ENCODE results near the gene IRAK2. TPM values are rescaled to one million over a fixed set of nuclear protein-coding genes. Genes with fewer than 3 reads are reported as not detected.

IRAK2 gene
- polyA plus RNA-seq, 6 donors from 2014 or later = 8.2 to 12.6 (median 10.1) TPM

- Mint-ChIP-seq H3K4me3 (peak within 1 kb of the TSS; percentile 92 to 98 (median 96)), H3K9me3 (peaks cover 0 to 20% (median 8%) of the 10 kb centered on the region in 7 donors), H3K27me3 (no peaks in the 10 kb centered on the region), H3K27ac (peak within 1 kb of the TSS; percentile 95 to 99 (median 96)), H3K4me1 (peaks cover 31 to 50% (median 45%) of the 10 kb centered on the region in 3 donors), H3K36me3 (peaks cover 25% of the 10 kb centered on the region in 2 donors)
- ATAC-seq (ENCODE audit: low read depth in 2 of 2) = peak; percentile 93
- DNase-seq = peak; percentile 89
These were observed 83.7 kb downstream of the IRAK2 start, which contains the start of gene TATDN2 for GRCh38 chr3:10248184-10248983. TATDN2 (plus strand) TSS chr3:10248459; CDS start chr3:10249201, 742 bp downstream.

- peak overlapping the region; percentile 74 to 95 (median 90) for H3K27ac Mint-ChIP-seq
- H3K36me3 Mint-ChIP-seq = peaks cover 20% of the 10 kb centered on the region in 2 donors
- peak overlapping the region; percentile 92 to 98 (median 96) for H3K4me3 Mint-ChIP-seq
- no peaks in the 10 kb centered on the region for H3K27me3 Mint-ChIP-seq
- H3K4me1 Mint-ChIP-seq = peaks cover 35 to 56% (median 53%) of the 10 kb centered on the region in 3 donors
- DNase-seq (peak; percentile 23), ATAC-seq (ENCODE audit: low read depth in 2 of 2) (no peak)
- H3K9me3 Mint-ChIP-seq = peaks cover 0 to 20% (median 8%) of the 10 kb centered on the region in 7 donors
These were observed 84.4 kb downstream of the IRAK2 start for GRCh38 chr3:10248984-10249748.

GRCh38 chr3:10249833-10250232 lies 85.1 kb downstream of the IRAK2 start:
- H3K27ac Mint-ChIP-seq = peak overlapping the region in 3 of 6 donors; percentile 22 to 95 (median 91)
- peak overlapping the region; percentile 92 to 98 (median 96) for H3K4me3 Mint-ChIP-seq
- ATAC-seq (ENCODE audit: low read depth in 2 of 2) = no peak
- peaks cover 13% of the 10 kb centered on the region in 2 donors for H3K36me3 Mint-ChIP-seq
- H3K27me3 Mint-ChIP-seq = no peaks in the 10 kb centered on the region
- DNase-seq = no peak
- peaks cover 0 to 14% (median 8%) of the 10 kb centered on the region in 7 donors for H3K9me3 Mint-ChIP-seq
- H3K4me1 Mint-ChIP-seq = peaks cover 42 to 63% (median 60%) of the 10 kb centered on the region in 3 donors

GRCh38 chr3:10251006-10251405 lies 86.3 kb downstream of the IRAK2 start:
- peaks cover 7 to 8% of the 10 kb centered on the region in 2 donors for H3K36me3 Mint-ChIP-seq
- ATAC-seq (ENCODE audit: low read depth in 2 of 2) (no peak), DNase-seq (no peak)
- H3K4me3 Mint-ChIP-seq = peak overlapping the region in 5 of 8 donors; percentile 0 to 96 (median 95)
- H3K27ac Mint-ChIP-seq = peak overlapping the region in 3 of 6 donors; percentile 10 to 87 (median 16)
- H3K27me3 Mint-ChIP-seq = no peaks in the 10 kb centered on the region
- peaks cover 50 to 73% (median 66%) of the 10 kb centered on the region in 3 donors for H3K4me1 Mint-ChIP-seq
- peaks cover 0 to 5% (median 2%) of the 10 kb centered on the region in 7 donors for H3K9me3 Mint-ChIP-seq

- no peak overlapping the region for H3K4me3 Mint-ChIP-seq
- ATAC-seq (ENCODE audit: low read depth in 2 of 2) (no peak), DNase-seq (no peak)
- H3K27me3 Mint-ChIP-seq = no peaks in the 10 kb centered on the region
- peaks cover 49 to 75% (median 62%) of the 10 kb centered on the region in 3 donors for H3K4me1 Mint-ChIP-seq
- no peak overlapping the region for H3K27ac Mint-ChIP-seq
- no peaks in the 10 kb centered on the region for H3K9me3 Mint-ChIP-seq
- H3K36me3 Mint-ChIP-seq = peaks cover 7 to 16% of the 10 kb centered on the region in 2 donors
These were observed 89.0 kb downstream of the IRAK2 start for GRCh38 chr3:10253731-10254130.

GRCh38 chr3:10255835-10256234 lies 91.1 kb downstream of the IRAK2 start:
- H3K27ac Mint-ChIP-seq = peak overlapping the region in 2 of 6 donors; percentile 1 to 91
- no peak for DNase-seq
- H3K9me3 Mint-ChIP-seq = no peaks in the 10 kb centered on the region
- peaks cover 13 to 27% of the 10 kb centered on the region in 2 donors for H3K36me3 Mint-ChIP-seq
- peak overlapping the region in 2 of 8 donors; percentile 48 to 53 for H3K4me3 Mint-ChIP-seq
- no peaks in the 10 kb centered on the region for H3K27me3 Mint-ChIP-seq
- H3K4me1 Mint-ChIP-seq = peaks cover 39 to 65% (median 53%) of the 10 kb centered on the region in 3 donors
- ATAC-seq (ENCODE audit: low read depth in 2 of 2) = no peak

GRCh38 chr3:10259036-10259435 lies 94.3 kb downstream of the IRAK2 start:
- Mint-ChIP-seq H3K27me3 (no peaks in the 10 kb centered on the region), H3K9me3 (no peaks in the 10 kb centered on the region), H3K4me3 (no peak overlapping the region), H3K27ac (peak overlapping the region in 1 of 6 donors; percentile 19), H3K4me1 (peaks cover 48 to 67% (median 62%) of the 10 kb centered on the region in 3 donors), H3K36me3 (peaks cover 23 to 46% of the 10 kb centered on the region in 2 donors)
- DNase-seq (no peak), ATAC-seq (ENCODE audit: low read depth in 2 of 2) (no peak)

- H3K27me3 Mint-ChIP-seq = no peaks in the 10 kb centered on the region
- ATAC-seq (ENCODE audit: low read depth in 2 of 2) = no peak
- peaks cover 44 to 67% (median 58%) of the 10 kb centered on the region in 3 donors for H3K4me1 Mint-ChIP-seq
- DNase-seq = no peak
- H3K36me3 Mint-ChIP-seq = peaks cover 25 to 52% of the 10 kb centered on the region in 2 donors
- H3K9me3 Mint-ChIP-seq = no peaks in the 10 kb centered on the region
- H3K4me3 Mint-ChIP-seq = peak overlapping the region in 1 of 8 donors; percentile 38
- H3K27ac Mint-ChIP-seq = peak overlapping the region in 3 of 6 donors; percentile 20 to 86 (median 84)
These were observed 95.1 kb downstream of the IRAK2 start for GRCh38 chr3:10259798-10260197.

- ATAC-seq (ENCODE audit: low read depth in 2 of 2) (no peak), DNase-seq (no peak)
- Mint-ChIP-seq H3K4me1 (peaks cover 40 to 66% (median 53%) of the 10 kb centered on the region in 3 donors), H3K9me3 (no peaks in the 10 kb centered on the region), H3K4me3 (no peak overlapping the region), H3K27ac (peak overlapping the region in 3 of 6 donors; percentile 20 to 86 (median 84)), H3K27me3 (no peaks in the 10 kb centered on the region), H3K36me3 (peaks cover 25 to 52% of the 10 kb centered on the region in 2 donors)
These were observed 95.5 kb downstream of the IRAK2 start for GRCh38 chr3:10260211-10260701.

- Mint-ChIP-seq H3K27me3 (no peaks in the 10 kb centered on the region), H3K9me3 (no peaks in the 10 kb centered on the region), H3K4me3 (no peak overlapping the region), H3K27ac (peak overlapping the region in 2 of 6 donors; percentile 37 to 68), H3K4me1 (peaks cover 36 to 62% (median 59%) of the 10 kb centered on the region in 3 donors), H3K36me3 (peaks cover 33 to 51% of the 10 kb centered on the region in 2 donors)
- no peak for ATAC-seq (ENCODE audit: low read depth in 2 of 2)
- no peak for DNase-seq
These were observed 97.3 kb downstream of the IRAK2 start for GRCh38 chr3:10262027-10262426.

GRCh38 chr3:10263646-10264363 lies 99.1 kb downstream of the IRAK2 start:
- Mint-ChIP-seq H3K36me3 (peaks cover 40 to 51% of the 10 kb centered on the region in 2 donors), H3K27ac (peak overlapping the region in 5 of 6 donors; percentile 1 to 79 (median 75)), H3K27me3 (no peaks in the 10 kb centered on the region)

GRCh38 chr3:10265833-10266232 lies 101.1 kb downstream of the IRAK2 start:
- Mint-ChIP-seq H3K9me3 (no peaks in the 10 kb centered on the region), H3K4me1 (peaks cover 33 to 64% (median 58%) of the 10 kb centered on the region in 3 donors), H3K27ac (peak overlapping the region in 1 of 6 donors; percentile 22), H3K4me3 (no peak overlapping the region), H3K27me3 (no peaks in the 10 kb centered on the region), H3K36me3 (peaks cover 30 to 40% of the 10 kb centered on the region in 2 donors)
- DNase-seq = no peak
- ATAC-seq (ENCODE audit: low read depth in 2 of 2) = no peak

More at GRCh38 chr3:10263646-10264363, 99.1 kb downstream of the IRAK2 start:
- Mint-ChIP-seq H3K4me3 (no peak overlapping the region), H3K4me1 (peaks cover 40 to 71% (median 65%) of the 10 kb centered on the region in 3 donors), H3K9me3 (no peaks in the 10 kb centered on the region)
- DNase-seq = peak; percentile 7
- ATAC-seq (ENCODE audit: low read depth in 2 of 2) = peak; percentile 75 to 78
